Gastrocnemius medialis (tissue), 4 donors: ENCODE measurements around the gene EYA4. TPM values are rescaled to one million over a fixed set of nuclear protein-coding genes. Genes with fewer than 3 reads are reported as not detected.
A peak's percentile ranks its signal among the peaks of the same experiment; 100 is the strongest.

Experiments
- ATAC-seq, 2 donors: fragments of 150-250 bp; one replicate each; pipeline ENCODE4 v1.9.1; 2016
- DNase-seq, 2 donors: peaks; one replicate each; pipeline ENCODE4 v3.0.0-alpha.2; 2019
- H3K27ac ChIP-seq, 4 donors: fragments of 200-600 bp; sonication (generic); 1 replicate in 1 of 4; 2 replicates in 3 of 4; pipeline ENCODE4 v1.5.1; 2016 to 2018; ENCODE audit warnings: mild to moderate bottlenecking in 2 of 4, moderate library complexity in 1 of 4
- H3K27me3 ChIP-seq, 3 donors: fragments of 200-600 bp; sonication (generic) in 2 of 3; 1 replicate in 1 of 3; 2 replicates in 2 of 3; pipeline versions ENCODE4 v1.5.1 to v1.6.0; 2016 to 2019; ENCODE audit warnings: mild to moderate bottlenecking in 1 of 3, moderate library complexity in 1 of 3
- H3K36me3 ChIP-seq, 2 donors: fragments of 200-600 bp; sonication (generic) in 1 of 2; one replicate each; pipeline ENCODE4 v1.5.1; 2017 to 2018
- H3K4me1 ChIP-seq, 2 donors: fragments of 200-600 bp; sonication (generic) in 1 of 2; one replicate each; pipeline ENCODE4 v1.5.1; 2016 to 2017; ENCODE audit warnings: mild to moderate bottlenecking in 2 of 2
- H3K4me3 ChIP-seq, 4 donors: fragments of 200-600 bp; sonication (generic) in 3 of 4; 1 replicate in 1 of 4; 2 replicates in 3 of 4; pipeline ENCODE4 v1.5.1; 2016 to 2019; ENCODE audit warnings: mild to moderate bottlenecking in 2 of 4
- H3K9me3 ChIP-seq, 3 donors: fragments of 200-600 bp; sonication (generic) in 2 of 3; 1 replicate in 1 of 3; 2 replicates in 2 of 3; pipeline ENCODE4 v1.5.1; 2016 to 2019
- CTCF ChIP-seq, 5 experiments: fragments of 450-650 bp in 3 of 5; fragments of 200-600 bp in 2 of 5; sonication (generic) in 2 of 5; IDR thresholded peaks in 4 of 5; conservative IDR thresholded peaks in 1 of 5; 1 replicate in 4 of 5; 2 replicates in 1 of 5; pipeline ENCODE4 v1.5.1; 2016 to 2019; ENCODE audit warnings: antibody characterized with exemption in 5 of 5, mild to moderate bottlenecking in 3 of 5, moderate library complexity in 3 of 5
- POLR2A ChIP-seq, 2 donors: fragments of 450-650 bp; IDR thresholded peaks; one replicate each; pipeline ENCODE4 v1.6.1; 2017; ENCODE audit warnings: antibody characterized with exemption in 2 of 2, mild to moderate bottlenecking in 2 of 2, moderate library complexity in 2 of 2
- in situ Hi-C, 4 donors: fragments of 200-750 bp; cut with MboI; loops; one replicate each; pipeline versions ENCODE4 v1.15.0 to v1.8.0; 2017; ENCODE audit warnings: low sequenced_read_pairs in 4 of 4
- intact Hi-C: fragments of 100-400 bp; cut with DNase I; formaldehyde crosslinking; loops from one replicate; pipeline ENCODE4 v1.15.1; 2023; ENCODE audit warnings: low total_unique reads
- total RNA-seq, 4 donors: library from RNA; depleted of rRNA; stranded (reverse); fragments of >200 nt; gene quantifications; one replicate each; pipeline versions ENCODE4 v1.1.0 to v1.2.3, GENCODE V29; 2016

EYA4 gene
- total RNA-seq, 4 donors from 2014 or later = 33.7 to 110 (median 62.1) TPM

- no peaks in the 10 kb centered on the region for H3K9me3 ChIP-seq
- in situ Hi-C loops = loop anchor here in 1 of 4 donors (10.0 kb wide), 1 partner anchor 328 kb away; no protein-coding TSS in a partner anchor
- no peak overlapping the region for H3K4me3 ChIP-seq
- no peak for ATAC-seq
- H3K36me3 ChIP-seq = peaks cover 0 to 8% of the 10 kb centered on the region in 2 donors
- peak in 1 of 2 donors; percentile 37 for DNase-seq
- no peak overlapping the region for H3K27ac ChIP-seq
- H3K27me3 ChIP-seq = no peaks in the 10 kb centered on the region
- no peaks in the 10 kb centered on the region for H3K4me1 ChIP-seq
- peak in 4 of 5 experiments; percentile 31 to 52 (median 36) for TF ChIP-seq CTCF (IDR thresholded peaks at IDR 0.05 in 4 of 5, conservative IDR thresholded peaks at IDR 0.05 in 1 of 5)
- no peak for TF ChIP-seq POLR2A (IDR thresholded peaks at IDR 0.05)
- intact Hi-C loops = loop anchor here (5.0 kb wide), 1 partner anchor 325 kb away; no protein-coding TSS in a partner anchor
Measured at GRCh38 chr6:133512410-133513016, 271.4 kb downstream of the EYA4 start.

- no peak for ATAC-seq
- Histone ChIP-seq H3K9me3 (no peaks in the 10 kb centered on the region), H3K4me3 (no peak overlapping the region), H3K27me3 (no peaks in the 10 kb centered on the region), H3K4me1 (peaks cover 0 to 4% of the 10 kb centered on the region in 2 donors), H3K27ac (no peak overlapping the region), H3K36me3 (peaks cover 0 to 11% of the 10 kb centered on the region in 2 donors)
- intact Hi-C loops (no loop called here), in situ Hi-C loops (no loop called here)
- no peak for TF ChIP-seq CTCF (IDR thresholded peaks at IDR 0.05 in 4 of 5, conservative IDR thresholded peaks at IDR 0.05 in 1 of 5)
- TF ChIP-seq POLR2A (IDR thresholded peaks at IDR 0.05) = no peak
- no peak for DNase-seq
Measured at GRCh38 chr6:133523816-133524215, 282.7 kb downstream of the EYA4 start.

GRCh38 chr6:133526436-133526835 lies 285.3 kb downstream of the EYA4 start:
- Histone ChIP-seq H3K36me3 (peaks cover 0 to 11% of the 10 kb centered on the region in 2 donors), H3K27me3 (no peaks in the 10 kb centered on the region), H3K9me3 (no peaks in the 10 kb centered on the region), H3K4me1 (peaks cover 0 to 4% of the 10 kb centered on the region in 2 donors), H3K27ac (no peak overlapping the region), H3K4me3 (no peak overlapping the region)
- in situ Hi-C loops = no loop called here
- intact Hi-C loops = no loop called here
- ATAC-seq = no peak
- no peak for TF ChIP-seq POLR2A (IDR thresholded peaks at IDR 0.05)
- TF ChIP-seq CTCF (IDR thresholded peaks at IDR 0.05 in 4 of 5, conservative IDR thresholded peaks at IDR 0.05 in 1 of 5) = no peak
- no peak for DNase-seq

- no peaks in the 10 kb centered on the region for H3K27me3 ChIP-seq
- H3K4me1 ChIP-seq = peaks cover 0 to 2% of the 10 kb centered on the region in 2 donors
- H3K4me3 ChIP-seq = no peak overlapping the region
- in situ Hi-C loops = no loop called here
- TF ChIP-seq CTCF (IDR thresholded peaks at IDR 0.05 in 4 of 5, conservative IDR thresholded peaks at IDR 0.05 in 1 of 5) (no peak), POLR2A (IDR thresholded peaks at IDR 0.05) (no peak)
- intact Hi-C loops = no loop called here
- no peak for DNase-seq
- H3K27ac ChIP-seq = no peak overlapping the region
- ATAC-seq = no peak
- peaks cover 0 to 11% of the 10 kb centered on the region in 2 donors for H3K36me3 ChIP-seq
- no peaks in the 10 kb centered on the region for H3K9me3 ChIP-seq
Measured at GRCh38 chr6:133528566-133528965, 287.4 kb downstream of the EYA4 start.
